HEK293T (cell line): ENCODE results near the gene MAN1C1.

Source experiments
- ARNT ChIP-seq: fragments of 450-650 bp; IDR thresholded peaks from 2 replicates; pipeline ENCODE4 v1.6.1; 2017; ENCODE audit warnings: mild to moderate bottlenecking
- BHLHE40 ChIP-seq: fragments of 450-650 bp; IDR thresholded peaks from 2 replicates; pipeline ENCODE4 v1.6.1; 2016; ENCODE audit warnings: mild to moderate bottlenecking, moderate library complexity, borderline replicate concordance
- CTBP1 ChIP-seq: fragments of 450-650 bp; IDR thresholded peaks from 2 replicates; pipeline ENCODE4 v1.6.1; 2016; ENCODE audit warnings: borderline replicate concordance
- FOXA1 ChIP-seq: fragments of 450-650 bp; IDR thresholded peaks from 2 replicates; pipeline ENCODE4 v1.6.1; 2016; ENCODE audit warnings: mild to moderate bottlenecking
- FOXK2 ChIP-seq: fragments of 450-650 bp; IDR thresholded peaks from 2 replicates; pipeline ENCODE4 v1.6.1; 2016; ENCODE audit warnings: mild to moderate bottlenecking
- FOXM1 ChIP-seq: fragments of 450-650 bp; IDR thresholded peaks from 2 replicates; pipeline ENCODE4 v1.6.1; 2017; ENCODE audit warnings: mild to moderate bottlenecking, borderline replicate concordance
- HDGF ChIP-seq: fragments of 450-650 bp; IDR thresholded peaks from 2 replicates; pipeline ENCODE4 v1.6.1; 2017; ENCODE audit warnings: antibody characterized with exemption, borderline replicate concordance
- L3MBTL2 ChIP-seq: fragments of 450-650 bp; conservative IDR thresholded peaks from 2 replicates; pipeline ENCODE4 v1.6.1; 2016; ENCODE audit warnings: mild to moderate bottlenecking
- LEF1 ChIP-seq: fragments of 450-650 bp; IDR thresholded peaks from 2 replicates; pipeline ENCODE4 v1.6.1; 2017; ENCODE audit warnings: mild to moderate bottlenecking, borderline replicate concordance
- SP1 ChIP-seq: fragments of 450-650 bp; IDR thresholded peaks from 2 replicates; pipeline ENCODE4 v1.6.1; 2017
- SUZ12 ChIP-seq: fragments of 450-650 bp; IDR thresholded peaks from 2 replicates; pipeline ENCODE4 v1.6.1; 2016; ENCODE audit warnings: mild to moderate bottlenecking
- TARDBP ChIP-seq: fragments of 450-650 bp; IDR thresholded peaks from 2 replicates; pipeline ENCODE4 v1.6.1; 2016
- ZNF384 ChIP-seq: fragments of 450-650 bp; IDR thresholded peaks from 2 replicates; pipeline ENCODE4 v1.6.1; 2016
- TF ChIP-seq, protein P1 (sequence below): fragments of 450-650 bp; IDR thresholded peaks from 2 replicates; pipeline ENCODE4 v1.6.1; 2016

DNA sequence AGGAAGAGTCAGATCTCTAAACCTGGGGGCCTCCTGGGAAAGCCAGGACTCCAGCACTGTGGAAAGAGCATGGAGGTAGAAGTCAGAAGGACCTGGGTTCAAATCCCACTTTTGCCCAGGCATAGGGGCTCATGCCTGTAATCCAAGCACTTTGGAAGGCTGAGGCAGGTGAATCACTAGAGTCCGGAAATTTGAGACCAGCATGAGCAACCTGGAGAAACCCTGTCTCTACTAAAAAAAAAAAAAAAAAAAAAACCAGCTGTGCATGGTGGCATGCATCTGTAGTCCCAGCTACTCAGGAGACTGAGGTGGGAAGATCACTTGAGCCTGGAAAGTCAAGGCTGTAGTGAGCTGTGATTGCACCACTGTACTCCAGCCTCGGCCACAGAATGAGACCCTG is 41.4 kb upstream of the MAN1C1 start:
- TF ChIP-seq CTBP1, result no peak
- no peak for TF ChIP-seq FOXM1
- no peak for TF ChIP-seq BHLHE40
- no peak for TF ChIP-seq LEF1
- no peak for TF ChIP-seq FOXA1
- no peak for TF ChIP-seq ZNF384
- TF ChIP-seq SUZ12, result no peak
- TF ChIP-seq ARNT, result no peak
- no peak for TF ChIP-seq SP1
- no peak for TF ChIP-seq FOXK2
- no peak for TF ChIP-seq L3MBTL2
- no peak for TF ChIP-seq HDGF
- TF ChIP-seq, protein P1, sequence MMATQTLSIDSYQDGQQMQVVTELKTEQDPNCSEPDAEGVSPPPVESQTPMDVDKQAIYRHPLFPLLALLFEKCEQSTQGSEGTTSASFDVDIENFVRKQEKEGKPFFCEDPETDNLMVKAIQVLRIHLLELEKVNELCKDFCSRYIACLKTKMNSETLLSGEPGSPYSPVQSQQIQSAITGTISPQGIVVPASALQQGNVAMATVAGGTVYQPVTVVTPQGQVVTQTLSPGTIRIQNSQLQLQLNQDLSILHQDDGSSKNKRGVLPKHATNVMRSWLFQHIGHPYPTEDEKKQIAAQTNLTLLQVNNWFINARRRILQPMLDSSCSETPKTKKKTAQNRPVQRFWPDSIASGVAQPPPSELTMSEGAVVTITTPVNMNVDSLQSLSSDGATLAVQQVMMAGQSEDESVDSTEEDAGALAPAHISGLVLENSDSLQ, result no peak
- no peak for TF ChIP-seq TARDBP
